Measurements from ENCODE around the gene CNPY1.

CNPY1 gene

GRCh38 chr7:155452505-155453295 lies 93.7 kb downstream of the CNPY1 start:
- no peak for DNase-seq

GRCh38 chr7:155451840-155452239 lies 94.5 kb downstream of the CNPY1 start:
- no peak for DNase-seq

All from NCI-H1417 (cell line).